ENCODE results near the gene OSBPL7. TPM values are rescaled to one million over a fixed set of nuclear protein-coding genes. Genes with fewer than 3 reads are reported as not detected.

OSBPL7 gene
- total RNA-seq, 1 donor from 2014 or later, result 18.6 TPM

DNA sequence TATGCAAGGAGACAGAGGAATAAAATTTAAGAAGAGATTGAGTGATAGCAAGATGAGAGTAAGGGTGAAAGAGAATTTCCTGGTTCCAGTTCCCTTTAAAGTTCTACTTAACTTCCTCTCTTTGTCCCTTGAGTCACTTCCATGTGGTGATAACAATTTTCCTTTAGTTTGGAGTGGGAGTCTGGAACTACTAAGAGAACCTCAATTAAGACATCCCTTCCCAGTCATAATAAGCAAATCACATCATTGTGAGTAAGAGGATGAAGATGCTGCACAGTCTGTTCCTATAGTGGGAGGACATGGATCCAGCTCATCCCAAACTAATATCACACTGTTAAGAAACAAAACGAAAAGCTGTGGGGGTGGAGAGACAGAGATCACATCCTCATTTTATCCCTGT lies 64.2 kb downstream of the OSBPL7 start:
- H3K4me3 Mint-ChIP-seq, result no peak overlapping the region
- H3K27me3 Mint-ChIP-seq (ENCODE audit: insufficient read depth), result peaks cover 30% of the 10 kb centered on the region
- H3K27ac Mint-ChIP-seq, result no peak overlapping the region
- H3K9me3 Mint-ChIP-seq, result peaks cover 24% of the 10 kb centered on the region
- H3K36me3 Mint-ChIP-seq (ENCODE audit: low read depth), result no peaks in the 10 kb centered on the region
- intact Hi-C loops (cut with micrococcal nuclease), result no loop called here
- no peak for DNase-seq (ENCODE audit: low spot score)
- H3K4me1 Mint-ChIP-seq (ENCODE audit: low read depth), result no peaks in the 10 kb centered on the region

Other genes starting within 250 kb of the OSBPL7 start
- gene KPNB1, start 171.9 kb downstream of the OSBPL7 start, total RNA-seq, result 718 and 719 TPM in 2 replicates
- gene TBKBP1, start 127.6 kb downstream of the OSBPL7 start, total RNA-seq, result 11.6 and 12.4 TPM in 2 replicates
- gene TBX21, start 88.6 kb downstream of the OSBPL7 start, total RNA-seq, result 89.8 and 90.8 TPM in 2 replicates
- 53.6 and 56.9 TPM in 2 replicates for gene MRPL10, start 9.7 kb upstream of the OSBPL7 start, total RNA-seq
- gene LRRC46, start 9.9 kb upstream of the OSBPL7 start, total RNA-seq, result 0.39 and 0.70 TPM in 2 replicates
- gene SCRN2, start 19.5 kb upstream of the OSBPL7 start, total RNA-seq, result 24.5 and 26.3 TPM in 2 replicates
- 0.05 and 0.12 TPM in 2 replicates for gene SP6, start 29.4 kb upstream of the OSBPL7 start, total RNA-seq
- gene SP2, start 74.4 kb upstream of the OSBPL7 start, total RNA-seq, result 24.0 and 26.3 TPM in 2 replicates
- 58.8 and 60.7 TPM in 2 replicates for gene PNPO, start 119.8 kb upstream of the OSBPL7 start, total RNA-seq
- not detected in 2 replicates for gene PRR15L, start 136.1 kb upstream of the OSBPL7 start, total RNA-seq
- gene CDK5RAP3, start 149.3 kb upstream of the OSBPL7 start, total RNA-seq, result 190 and 200 TPM in 2 replicates
- 3.4 and 5.8 TPM in 2 replicates for gene COPZ2, start 216.0 kb upstream of the OSBPL7 start, total RNA-seq
- 86.6 and 92.0 TPM in 2 replicates for gene NFE2L1, start 226.6 kb upstream of the OSBPL7 start, total RNA-seq

Data from activated T-helper 1 cell treated with anti-CD3 and anti-CD28 coated beads, Interleukin-12 subunit alpha, Interleukin-12 subunit beta, Interleukin-2, Interleukin-4 antibody, amounts not matched to agents 30 ng/mL and 10 ng/mL and 1 ng/mL, durations not matched to agents 14 hours and 24 hours and 36 hours (primary cell).